Hepatocyte (in vitro differentiated cells): ENCODE data around the gene GAGE10.

Source experiments
- CTCF ChIP-seq: fragments of 200-600 bp; sonication (generic); IDR thresholded peaks from 2 replicates; pipeline ENCODE4 v1.5.1; 2016; ENCODE audit warnings: antibody characterized with exemption, mild to moderate bottlenecking; ENCODE audit not compliant: poor library complexity
- EZH2 ChIP-seq: fragments of 200-600 bp; sonication (generic); IDR thresholded peaks from 2 replicates; pipeline ENCODE4 v1.6.1; 2016; ENCODE audit warnings: antibody characterized with exemption, mild to moderate bottlenecking, borderline replicate concordance

- TF ChIP-seq CTCF (no peak), EZH2 (no peak)
Observed at GRCh38 chrX:49270249-49270921, 33.1 kb upstream of the GAGE10 start.
